GM19397 (cell line): ENCODE data around the gene GSX2.
"Not testable (repeated sequence)": the region's sequence is repeated elsewhere in the genome, so short reads cannot be mapped to it uniquely, and the experiment has no call there.

ENCODE experiments used
- ATAC-seq: cut with Tn5 transposase; IDR thresholded peaks from one replicate; pipeline ENCODE4 v1.9.1; 2021; ENCODE audit warnings: mild to moderate bottlenecking, moderate library complexity; ENCODE audit not compliant: unreplicated experiment

Gene GSX2

GRCh38 chr4:54099748-54100574 lies at the start of gene GSX2:
TSS of gene GSX2 (plus strand) at chr4:54100163. CDS start at chr4:54100345, 182 bp downstream.
- ATAC-seq: no peak

GRCh38 chr4:54050214-54050904 lies 49.6 kb upstream of the GSX2 start:
- no peak for ATAC-seq

- not testable (repeated sequence) for ATAC-seq
Measured at GRCh38 chr4:54053322-54053721, 46.6 kb upstream of the GSX2 start.

- no peak for ATAC-seq
Measured at GRCh38 chr4:54054501-54054900, 45.5 kb upstream of the GSX2 start.

- ATAC-seq: no peak
Measured at GRCh38 chr4:54055494-54055893, 44.5 kb upstream of the GSX2 start.

- no peak for ATAC-seq
Measured at GRCh38 chr4:54056360-54056759, 43.6 kb upstream of the GSX2 start.

GRCh38 chr4:54058171-54058570 lies 41.8 kb upstream of the GSX2 start:
- ATAC-seq: no peak

- ATAC-seq: no peak
Measured at GRCh38 chr4:54060116-54060515, 39.8 kb upstream of the GSX2 start.

GRCh38 chr4:54061067-54061466 lies 38.9 kb upstream of the GSX2 start:
- no peak for ATAC-seq

- ATAC-seq: no peak
Measured at GRCh38 chr4:54061873-54062272, 38.1 kb upstream of the GSX2 start.

GRCh38 chr4:54062392-54062791 lies 37.6 kb upstream of the GSX2 start:
- ATAC-seq: no peak

GRCh38 chr4:54063229-54063628 lies 36.7 kb upstream of the GSX2 start:
- ATAC-seq: no peak

- ATAC-seq: peak; percentile 25
Measured at GRCh38 chr4:54063737-54064316, 36.1 kb upstream of the GSX2 start.

GRCh38 chr4:54064317-54065111 lies 35.4 kb upstream of the GSX2 start, which contains the start of gene CHIC2:
TSS of gene CHIC2 (minus strand) at chr4:54064605. CDS start at chr4:54064300, 305 bp downstream.
- peak; percentile 97 for ATAC-seq

GRCh38 chr4:54065282-54066087 lies 34.5 kb upstream of the GSX2 start:
- ATAC-seq: no peak

- ATAC-seq: no peak
Measured at GRCh38 chr4:54066088-54066415, 33.9 kb upstream of the GSX2 start.

GRCh38 chr4:54066718-54067129 lies 33.2 kb upstream of the GSX2 start:
- ATAC-seq: no peak

GRCh38 chr4:54067166-54067565 lies 32.8 kb upstream of the GSX2 start:
- ATAC-seq: no peak

GRCh38 chr4:54073271-54073880 lies 26.6 kb upstream of the GSX2 start:
- ATAC-seq: no peak

GRCh38 chr4:54074381-54074780 lies 25.6 kb upstream of the GSX2 start:
- no peak for ATAC-seq
